Measurements from ENCODE around the gene PHACTR3.

- TF ChIP-seq POLR2AphosphoS5 (IDR thresholded peaks at IDR 0.05): no peak
- TF ChIP-seq, protein P1, sequence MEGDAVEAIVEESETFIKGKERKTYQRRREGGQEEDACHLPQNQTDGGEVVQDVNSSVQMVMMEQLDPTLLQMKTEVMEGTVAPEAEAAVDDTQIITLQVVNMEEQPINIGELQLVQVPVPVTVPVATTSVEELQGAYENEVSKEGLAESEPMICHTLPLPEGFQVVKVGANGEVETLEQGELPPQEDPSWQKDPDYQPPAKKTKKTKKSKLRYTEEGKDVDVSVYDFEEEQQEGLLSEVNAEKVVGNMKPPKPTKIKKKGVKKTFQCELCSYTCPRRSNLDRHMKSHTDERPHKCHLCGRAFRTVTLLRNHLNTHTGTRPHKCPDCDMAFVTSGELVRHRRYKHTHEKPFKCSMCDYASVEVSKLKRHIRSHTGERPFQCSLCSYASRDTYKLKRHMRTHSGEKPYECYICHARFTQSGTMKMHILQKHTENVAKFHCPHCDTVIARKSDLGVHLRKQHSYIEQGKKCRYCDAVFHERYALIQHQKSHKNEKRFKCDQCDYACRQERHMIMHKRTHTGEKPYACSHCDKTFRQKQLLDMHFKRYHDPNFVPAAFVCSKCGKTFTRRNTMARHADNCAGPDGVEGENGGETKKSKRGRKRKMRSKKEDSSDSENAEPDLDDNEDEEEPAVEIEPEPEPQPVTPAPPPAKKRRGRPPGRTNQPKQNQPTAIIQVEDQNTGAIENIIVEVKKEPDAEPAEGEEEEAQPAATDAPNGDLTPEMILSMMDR (IDR thresholded peaks at IDR 0.05 in 8 of 11, conservative IDR thresholded peaks at IDR 0.05 in 3 of 11): no peak
- TF ChIP-seq POLR2A (IDR thresholded peaks at IDR 0.05): no peak
Measured at GRCh38 chr20:59873409-59873808, 269.1 kb downstream of the PHACTR3 start.

Measured in spleen (tissue), 7 donors.